ENCODE results near the gene MASP1.

MASP1 gene

GRCh38 chr3:187210545-187211327 is 80.8 kb downstream of the MASP1 start:
- peak; percentile 78 for DNase-seq (ENCODE audit: low read depth)
- no peak overlapping the region for H3K4me3 ChIP-seq (ENCODE audit: control insufficient read depth, low read depth, low read length)
- no peak for TF ChIP-seq CTCF (IDR thresholded peaks at IDR 0.05; ENCODE audit: control insufficient read depth, insufficient read depth, low read depth, low read length, missing control alignments)

GRCh38 chr3:187210091-187210490 is 81.4 kb downstream of the MASP1 start:
- no peak for TF ChIP-seq CTCF (IDR thresholded peaks at IDR 0.05; ENCODE audit: control insufficient read depth, insufficient read depth, low read depth, low read length, missing control alignments)
- H3K4me3 ChIP-seq (ENCODE audit: control insufficient read depth, low read depth, low read length) = no peak overlapping the region
- no peak for DNase-seq (ENCODE audit: low read depth)

GRCh38 chr3:187209491-187209890 is 82.0 kb downstream of the MASP1 start:
- peak; percentile 31 for DNase-seq (ENCODE audit: low read depth)
- TF ChIP-seq CTCF (IDR thresholded peaks at IDR 0.05; ENCODE audit: control insufficient read depth, insufficient read depth, low read depth, low read length, missing control alignments) = no peak
- no peak overlapping the region for H3K4me3 ChIP-seq (ENCODE audit: control insufficient read depth, low read depth, low read length)

GRCh38 chr3:187208159-187208558 is 83.4 kb downstream of the MASP1 start:
- no peak for DNase-seq (ENCODE audit: low read depth)
- H3K4me3 ChIP-seq (ENCODE audit: control insufficient read depth, low read depth, low read length) = no peak overlapping the region
- TF ChIP-seq CTCF (IDR thresholded peaks at IDR 0.05; ENCODE audit: control insufficient read depth, insufficient read depth, low read depth, low read length, missing control alignments) = no peak

- DNase-seq (ENCODE audit: low read depth) = no peak
- H3K4me3 ChIP-seq (ENCODE audit: control insufficient read depth, low read depth, low read length) = no peak overlapping the region
- TF ChIP-seq CTCF (IDR thresholded peaks at IDR 0.05; ENCODE audit: control insufficient read depth, insufficient read depth, low read depth, low read length, missing control alignments) = no peak
Observed at GRCh38 chr3:187207624-187208023, 83.9 kb downstream of the MASP1 start.

- TF ChIP-seq CTCF (IDR thresholded peaks at IDR 0.05; ENCODE audit: control insufficient read depth, insufficient read depth, low read depth, low read length, missing control alignments) = no peak
- no peak overlapping the region for H3K4me3 ChIP-seq (ENCODE audit: control insufficient read depth, low read depth, low read length)
- no peak for DNase-seq (ENCODE audit: low read depth)
Observed at GRCh38 chr3:187207062-187207461, 84.5 kb downstream of the MASP1 start.
